K562 (cell line): Measurements from ENCODE around the gene CENPN. TPM values are rescaled to one million over a fixed set of nuclear protein-coding genes. Genes with fewer than 3 reads are reported as not detected.

Source experiments
- ATF6 ChIP-seq: sonication (generic); formaldehyde crosslinking; IDR thresholded peaks from 2 replicates; pipeline ENCODE4 v1.4.0; 2020; ENCODE audit warnings: mild to moderate bottlenecking, missing genetic modification reagents
- BRD4 ChIP-seq: fragments of 200-600 bp; sonication (generic); IDR thresholded peaks from 2 replicates; pipeline ENCODE4 v1.6.1; 2017; ENCODE audit warnings: inconsistent platforms
- CCAR2 ChIP-seq: fragments of 200-400 bp; formaldehyde crosslinking; IDR thresholded peaks from 2 replicates; pipeline ENCODE4 v1.6.1; 2017; ENCODE audit warnings: mild to moderate bottlenecking, low read depth, low read length
- CEBPG ChIP-seq, 3 experiments: fragments of 200-800 bp in 1 of 3; sonication (Bioruptor generic) in 1 of 3; sonication (generic) in 1 of 3; formaldehyde crosslinking in 1 of 3; IDR thresholded peaks in 2 of 3; conservative IDR thresholded peaks in 1 of 3; 2 replicates each; pipeline versions ENCODE4 v1.6.1 to v1.8.0; 2016 to 2022; ENCODE audit warnings: missing compliant biosample characterization in 2 of 3, missing genetic modification characterization in 2 of 3, mild to moderate bottlenecking in 1 of 3, missing genetic modification reagents in 1 of 3
- E4F1 ChIP-seq: fragments of 250-450 bp; sonication (Bioruptor Pico); IDR thresholded peaks from 2 replicates; pipeline ENCODE4 v1.5.0; 2021; ENCODE audit warnings: mild to moderate bottlenecking, borderline replicate concordance
- HNRNPLL ChIP-seq: fragments of 200-400 bp; formaldehyde crosslinking; IDR thresholded peaks from 2 replicates; pipeline ENCODE4 v1.6.1; 2017; ENCODE audit warnings: low read length, low read depth, mild to moderate bottlenecking; ENCODE audit not compliant: poor library complexity, severe bottlenecking
- KLF6 ChIP-seq: fragments of 250-450 bp; sonication (Bioruptor Pico); IDR thresholded peaks from 2 replicates; pipeline ENCODE4 v1.4.0; 2020; ENCODE audit warnings: mild to moderate bottlenecking, moderate library complexity, borderline replicate concordance
- MCM5 ChIP-seq: fragments of 450-650 bp; IDR thresholded peaks from 2 replicates; pipeline ENCODE4 v1.6.1; 2016; ENCODE audit warnings: low read depth
- MED1 ChIP-seq: sonication (generic); formaldehyde crosslinking; IDR thresholded peaks from 2 replicates; pipeline ENCODE4 v1.8.1; 2023; ENCODE audit warnings: missing genetic modification reagents, borderline replicate concordance
- NR2C2 ChIP-seq, 2 experiments: fragments of 200-800 bp in 1 of 2; sonication (Bioruptor generic) in 1 of 2; sonication (generic) in 1 of 2; formaldehyde crosslinking in 1 of 2; IDR thresholded peaks; 2 replicates each; pipeline versions ENCODE4 v1.6.1 to v1.8.0; 2016 to 2022; ENCODE audit warnings: mild to moderate bottlenecking in 1 of 2, missing compliant biosample characterization in 1 of 2, missing genetic modification characterization in 1 of 2, missing genetic modification reagents in 1 of 2
- PHB ChIP-seq: fragments of 250-450 bp; sonication (Bioruptor Pico); IDR thresholded peaks from 2 replicates; pipeline ENCODE4 v1.5.0; 2021
- PRPF4 ChIP-seq: fragments of 200-400 bp; formaldehyde crosslinking; IDR thresholded peaks from one replicate; pipeline ENCODE4 v1.6.1; 2017; ENCODE audit warnings: low read length, low read depth, mild to moderate bottlenecking; ENCODE audit not compliant: insufficient read depth, poor library complexity, severe bottlenecking
- RBBP5 ChIP-seq: fragments of 200-600 bp; sonication (generic); IDR thresholded peaks from 2 replicates; pipeline ENCODE4 v1.6.1; 2012; ENCODE audit warnings: borderline replicate concordance, mild to moderate bottlenecking, low read length, control low read depth, inconsistent platforms; ENCODE audit not compliant: insufficient read depth, poor library complexity, severe bottlenecking
- SAFB ChIP-seq: fragments of 200-400 bp; formaldehyde crosslinking; IDR thresholded peaks from 2 replicates; pipeline ENCODE4 v1.6.1; 2017; ENCODE audit warnings: low read depth, low read length, borderline replicate concordance
- SETDB1 ChIP-seq: IDR thresholded peaks from one replicate; pipeline ENCODE4 v1.6.1; 2012; ENCODE audit warnings: low read length, control low read depth, inconsistent platforms
- TCFL5 ChIP-seq: fragments of 250-450 bp; sonication (Bioruptor Pico); conservative IDR thresholded peaks from 2 replicates; pipeline ENCODE4 v1.6.1; 2021; ENCODE audit warnings: mild to moderate bottlenecking, moderate library complexity, matching md5 sums
- U2AF2 ChIP-seq: fragments of 200-400 bp; formaldehyde crosslinking; optimal IDR thresholded peaks from 2 replicates; pipeline ENCODE3; 2017; ENCODE audit warnings: low read depth, mild to moderate bottlenecking, low read length
- YBX1 ChIP-seq: fragments of 450-650 bp; IDR thresholded peaks from 2 replicates; pipeline ENCODE4 v1.7.1; 2016; ENCODE audit warnings: mild to moderate bottlenecking
- ZNF655 ChIP-seq: fragments of 250-450 bp; sonication (Bioruptor Pico); IDR thresholded peaks from 2 replicates; pipeline ENCODE4 v1.5.0; 2021
- ZNF695 ChIP-seq: fragments of 450-650 bp; formaldehyde crosslinking; IDR thresholded peaks from 2 replicates; pipeline ENCODE4 v1.4.0; 2020; ENCODE audit warnings: mild to moderate bottlenecking, moderate library complexity
- polyA plus RNA-seq, 8 experiments: library from polyadenylated mRNA; depleted of rRNA in 4 of 8; stranded (reverse) in 5 of 8; unstranded in 3 of 8; fragments of >200 nt; fragmentation: Nextera tagmentation in 2 of 8; fragmentation: Illumina TruSeq in 1 of 8; extraction: Ambion mirVana in 2 of 8; extraction: Trizol in 1 of 8; gene quantifications; 2 replicates each; pipeline versions ENCODE4 v1.2.1 to v1.2.3, GENCODE V29; 2011 to 2014; ENCODE audit warnings: inconsistent platforms in 1 of 8, missing spikeins in 1 of 8
- total RNA-seq, 7 experiments: library from RNA; depleted of rRNA in 6 of 7; stranded (reverse); fragments of >200 nt in 6 of 7; fragmentation: Illumina TruSeq in 2 of 7; extraction: Trizol in 2 of 7; gene quantifications; 2 replicates each; pipeline versions ENCODE4 v1.2.1 to v1.2.3, GENCODE V29; 2011 to 2021; ENCODE audit warnings: low replicate concordance in 1 of 7

CENPN gene
- total and polyA plus RNA-seq, 9 of the 15 experiments (the other 6 are each of a cell fraction or from before 2014, with no cell fraction given), result 92.3 to 384 (median 140) TPM

- TF ChIP-seq ATF6 (CRISPR knock-in tag) (no peak), NR2C2 (CRISPR knock-in tag; IDR thresholded peaks at IDR 0.05) (no peak), NR2C2 (tag; IDR thresholded peaks at IDR 0.05) (peak; percentile 58), E4F1 (CRISPR knock-in tag) (no peak; the same call in 1 of the 2 replicates), ZNF695 (CRISPR knock-in tag) (no peak), KLF6 (no peak), CEBPG (CRISPR knock-in tag; IDR thresholded peaks at IDR 0.05) (no peak), CEBPG (tag; conservative IDR thresholded peaks at IDR 0.05 in 1 of 2, IDR thresholded peaks at IDR 0.05 in 1 of 2) (peak in 1 of 2 experiments; percentile 74; a peak in 2 of 4 replicates), PRPF4 (no peak), CCAR2 (no peak), MED1 (no peak), HNRNPLL (no peak), BRD4 (no peak), ZNF655 (CRISPR knock-in tag) (no peak), RBBP5 (peak; percentile 91), SETDB1 (no peak), TCFL5 (CRISPR knock-in tag) (no peak), YBX1 (no peak), MCM5 (no peak), U2AF2 (no peak), PHB (CRISPR knock-in tag) (no peak), SAFB (no peak)
Observed at GRCh38 chr16:81035975-81036750, 29.1 kb downstream of the CENPN start (continued).
